Ectodermal cell (in vitro differentiated cells): ENCODE results near the gene PRSS37.

Experiments used
- H3K27ac ChIP-seq: 2 replicates; pipeline ENCODE4 v1.7.0; 2013; ENCODE audit warnings: mild to moderate bottlenecking, low read depth, low read length; ENCODE audit not compliant: insufficient read depth, poor library complexity, severe bottlenecking
- H3K27me3 ChIP-seq: 2 replicates; pipeline ENCODE4 v1.7.0; 2013; ENCODE audit warnings: mild to moderate bottlenecking, low read length; ENCODE audit not compliant: insufficient read depth, control insufficient read depth, poor library complexity, severe bottlenecking
- H3K36me3 ChIP-seq: one replicate; pipeline ENCODE4 v1.7.0; 2013; ENCODE audit warnings: low read length; ENCODE audit not compliant: control insufficient read depth, insufficient read depth
- H3K4me1 ChIP-seq: one replicate; pipeline ENCODE4 v1.7.0; 2013; ENCODE audit warnings: low read length; ENCODE audit not compliant: control insufficient read depth, insufficient read depth
- H3K4me3 ChIP-seq: 2 replicates; pipeline ENCODE4 v1.7.0; 2013; ENCODE audit warnings: low read depth, low read length, control low read depth; ENCODE audit not compliant: insufficient read depth
- H3K9me3 ChIP-seq: 2 replicates; pipeline ENCODE4 v1.7.0; 2013; ENCODE audit warnings: mild to moderate bottlenecking, low read length, moderate library complexity; ENCODE audit not compliant: control insufficient read depth
- WGBS, 2 experiments: methylation state at CpG; one replicate each; pipeline ENCODE4 v1.1.7; 2013; ENCODE audit warnings: missing lambda C conversion rate in 2 of 2; 5-methylcytosine and 5-hydroxymethylcytosine counted together

Gene PRSS37

GRCh38 chr7:141792526-141792925 is 48.8 kb downstream of the PRSS37 start:
- H3K9me3 ChIP-seq: no peaks in the 10 kb centered on the region
- H3K4me3 ChIP-seq: no peak overlapping the region
- no peaks in the 10 kb centered on the region for H3K27me3 ChIP-seq
- H3K27ac ChIP-seq: no peak overlapping the region
- H3K36me3 ChIP-seq: peaks cover 2% of the 10 kb centered on the region
- H3K4me1 ChIP-seq: no peaks in the 10 kb centered on the region
- WGBS, 2 experiments: 91 to 100% methylated on average over 2 of the region's 2 CpGs

GRCh38 chr7:141789917-141790316 is 51.4 kb downstream of the PRSS37 start, which contains the start of gene TAS2R5:
Gene TAS2R5 (plus strand): TSS chr7:141790217. CDS start chr7:141790362, 145 bp downstream.
- H3K4me3 ChIP-seq: no peak within 1 kb of the TSS
- 96% methylated on average over 5 of the region's 5 CpGs for WGBS, 2 experiments
- no peaks in the 10 kb centered on the region for H3K4me1 ChIP-seq
- H3K27me3 ChIP-seq: no peaks in the 10 kb centered on the region
- H3K27ac ChIP-seq: no peak within 1 kb of the TSS
- no peaks in the 10 kb centered on the region for H3K9me3 ChIP-seq
- H3K36me3 ChIP-seq: peaks cover 5% of the 10 kb centered on the region

GRCh38 chr7:141788296-141788695 is 53.0 kb downstream of the PRSS37 start:
- Histone ChIP-seq H3K4me3 (no peak overlapping the region), H3K9me3 (no peaks in the 10 kb centered on the region), H3K27me3 (no peaks in the 10 kb centered on the region), H3K4me1 (no peaks in the 10 kb centered on the region), H3K27ac (no peak overlapping the region), H3K36me3 (peaks cover 5% of the 10 kb centered on the region)
- WGBS, 2 experiments: 94 to 95% methylated on average over 2 of the region's 2 CpGs
